ENCODE results near the gene MASP1. TPM values are rescaled to one million over a fixed set of nuclear protein-coding genes. Genes with fewer than 3 reads are reported as not detected.

MASP1 gene
- total RNA-seq, 1 experiment from 2014 or later = not detected

- intact Hi-C loops (cut with micrococcal nuclease) = no loop called here
- Histone ChIP-seq H3K36me3 (ENCODE audit: control insufficient read depth in 1 of 2, insufficient read depth in 2 of 2, low read length in 2 of 2) (no peaks in the 10 kb centered on the region), H3K4me2 (ENCODE audit: low read length) (no peak overlapping the region), H3K27me3 (ENCODE audit: insufficient read depth, low read length) (peaks cover 13% of the 10 kb centered on the region; the same call in 1 of the 2 replicates), H3K4me1 (ENCODE audit: control insufficient read depth in 1 of 2, insufficient read depth in 2 of 2, low read length in 2 of 2) (no peaks in the 10 kb centered on the region), H3K9me2 (ENCODE audit: insufficient read depth) (no peaks in the 10 kb centered on the region), H3K4me3 (replicated peaks in 1 of 2; ENCODE audit: low read depth in 1 of 2, low read length in 2 of 2) (no peak overlapping the region), H2AFZ (ENCODE audit: low read depth, low read length, poor library complexity, severe bottlenecking) (no peak overlapping the region), H3K9me3 (ENCODE audit: control insufficient read depth in 1 of 2, insufficient read depth in 1 of 2, low read depth in 1 of 2, low read length in 2 of 2) (no peaks in the 10 kb centered on the region), H3K9ac (ENCODE audit: low read length) (no peak overlapping the region), H3K79me2 (ENCODE audit: insufficient read depth, low read length) (no peaks in the 10 kb centered on the region), H3K27ac (ENCODE audit: low read depth, low read length) (no peak overlapping the region), H4K20me1 (ENCODE audit: insufficient read depth) (no peaks in the 10 kb centered on the region)
- DNase-seq (ENCODE audit: low read depth, low spot score) = no peak
- ATAC-seq = no peak
- ChIA-PET CTCF (no interaction called here), POLR2A (no interaction called here), RAD21 (ENCODE audit: low non-redundant PET in 1 of 2, low total read pairs in 2 of 2, uncharacterized antibody in 2 of 2, unreplicated experiment in 2 of 2) (no interaction called here)
- no TSS peak for BruUV-seq (replicated peaks)
- TF ChIP-seq, protein P1, sequence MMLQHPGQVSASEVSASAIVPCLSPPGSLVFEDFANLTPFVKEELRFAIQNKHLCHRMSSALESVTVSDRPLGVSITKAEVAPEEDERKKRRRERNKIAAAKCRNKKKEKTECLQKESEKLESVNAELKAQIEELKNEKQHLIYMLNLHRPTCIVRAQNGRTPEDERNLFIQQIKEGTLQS (IDR thresholded peaks at IDR 0.05) = no peak
- TF ChIP-seq JUND (IDR thresholded peaks at IDR 0.05) (no peak), ZNF274 (IDR thresholded peaks at IDR 0.05; ENCODE audit: low read depth, low read length) (no peak), TCF7L2 (IDR thresholded peaks at IDR 0.05; ENCODE audit: borderline replicate concordance, extremely low read depth, insufficient read depth, insufficient read length) (no peak), CBX3 (IDR thresholded peaks at IDR 0.05; ENCODE audit: low read depth) (no peak), CEBPB (IDR thresholded peaks at IDR 0.05; ENCODE audit: low read depth) (no peak), SP1 (IDR thresholded peaks at IDR 0.05; ENCODE audit: low read depth) (no peak), EZH2 (IDR thresholded peaks at IDR 0.05) (no peak), ZBTB33 (IDR thresholded peaks at IDR 0.05; ENCODE audit: extremely low read depth, insufficient replicate concordance, low read length) (no peak), SIN3A (IDR thresholded peaks at IDR 0.05; ENCODE audit: low read depth) (no peak), FOSL1 (IDR thresholded peaks at IDR 0.05; ENCODE audit: low read depth) (no peak), YY1 (IDR thresholded peaks at IDR 0.05; ENCODE audit: extremely low read depth, insufficient replicate concordance, low read depth, low read length) (no peak), SRF (IDR thresholded peaks at IDR 0.05; ENCODE audit: low read depth) (no peak), MAX (IDR thresholded peaks at IDR 0.05) (no peak)
- TF ChIP-seq, protein P2, sequence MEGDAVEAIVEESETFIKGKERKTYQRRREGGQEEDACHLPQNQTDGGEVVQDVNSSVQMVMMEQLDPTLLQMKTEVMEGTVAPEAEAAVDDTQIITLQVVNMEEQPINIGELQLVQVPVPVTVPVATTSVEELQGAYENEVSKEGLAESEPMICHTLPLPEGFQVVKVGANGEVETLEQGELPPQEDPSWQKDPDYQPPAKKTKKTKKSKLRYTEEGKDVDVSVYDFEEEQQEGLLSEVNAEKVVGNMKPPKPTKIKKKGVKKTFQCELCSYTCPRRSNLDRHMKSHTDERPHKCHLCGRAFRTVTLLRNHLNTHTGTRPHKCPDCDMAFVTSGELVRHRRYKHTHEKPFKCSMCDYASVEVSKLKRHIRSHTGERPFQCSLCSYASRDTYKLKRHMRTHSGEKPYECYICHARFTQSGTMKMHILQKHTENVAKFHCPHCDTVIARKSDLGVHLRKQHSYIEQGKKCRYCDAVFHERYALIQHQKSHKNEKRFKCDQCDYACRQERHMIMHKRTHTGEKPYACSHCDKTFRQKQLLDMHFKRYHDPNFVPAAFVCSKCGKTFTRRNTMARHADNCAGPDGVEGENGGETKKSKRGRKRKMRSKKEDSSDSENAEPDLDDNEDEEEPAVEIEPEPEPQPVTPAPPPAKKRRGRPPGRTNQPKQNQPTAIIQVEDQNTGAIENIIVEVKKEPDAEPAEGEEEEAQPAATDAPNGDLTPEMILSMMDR (IDR thresholded peaks at IDR 0.05 in 2 of 3, conservative IDR thresholded peaks at IDR 0.05 in 1 of 3; ENCODE audit: borderline replicate concordance in 1 of 3, insufficient read depth in 1 of 3, low read depth in 2 of 3, low read length in 2 of 3) = no peak
- TF ChIP-seq, protein P3, sequence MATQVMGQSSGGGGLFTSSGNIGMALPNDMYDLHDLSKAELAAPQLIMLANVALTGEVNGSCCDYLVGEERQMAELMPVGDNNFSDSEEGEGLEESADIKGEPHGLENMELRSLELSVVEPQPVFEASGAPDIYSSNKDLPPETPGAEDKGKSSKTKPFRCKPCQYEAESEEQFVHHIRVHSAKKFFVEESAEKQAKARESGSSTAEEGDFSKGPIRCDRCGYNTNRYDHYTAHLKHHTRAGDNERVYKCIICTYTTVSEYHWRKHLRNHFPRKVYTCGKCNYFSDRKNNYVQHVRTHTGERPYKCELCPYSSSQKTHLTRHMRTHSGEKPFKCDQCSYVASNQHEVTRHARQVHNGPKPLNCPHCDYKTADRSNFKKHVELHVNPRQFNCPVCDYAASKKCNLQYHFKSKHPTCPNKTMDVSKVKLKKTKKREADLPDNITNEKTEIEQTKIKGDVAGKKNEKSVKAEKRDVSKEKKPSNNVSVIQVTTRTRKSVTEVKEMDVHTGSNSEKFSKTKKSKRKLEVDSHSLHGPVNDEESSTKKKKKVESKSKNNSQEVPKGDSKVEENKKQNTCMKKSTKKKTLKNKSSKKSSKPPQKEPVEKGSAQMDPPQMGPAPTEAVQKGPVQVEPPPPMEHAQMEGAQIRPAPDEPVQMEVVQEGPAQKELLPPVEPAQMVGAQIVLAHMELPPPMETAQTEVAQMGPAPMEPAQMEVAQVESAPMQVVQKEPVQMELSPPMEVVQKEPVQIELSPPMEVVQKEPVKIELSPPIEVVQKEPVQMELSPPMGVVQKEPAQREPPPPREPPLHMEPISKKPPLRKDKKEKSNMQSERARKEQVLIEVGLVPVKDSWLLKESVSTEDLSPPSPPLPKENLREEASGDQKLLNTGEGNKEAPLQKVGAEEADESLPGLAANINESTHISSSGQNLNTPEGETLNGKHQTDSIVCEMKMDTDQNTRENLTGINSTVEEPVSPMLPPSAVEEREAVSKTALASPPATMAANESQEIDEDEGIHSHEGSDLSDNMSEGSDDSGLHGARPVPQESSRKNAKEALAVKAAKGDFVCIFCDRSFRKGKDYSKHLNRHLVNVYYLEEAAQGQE (IDR thresholded peaks at IDR 0.05; ENCODE audit: low read depth) = no peak
These were observed 17.1 kb downstream of the MASP1 start for GRCh38 chr3:187274315-187274976.
